K562 (cell line): ENCODE data around the gene PEX11B.
A peak's percentile ranks its signal among the peaks of the same experiment; 100 is the strongest.

Source experiments
- ADNP ChIP-seq: fragments of 200-800 bp; sonication (Bioruptor generic); IDR thresholded peaks from 2 replicates; pipeline ENCODE4 v1.6.1; 2016; ENCODE audit warnings: missing genetic modification characterization, missing compliant biosample characterization
- CREB1 ChIP-seq, 2 experiments: sonication (generic) in 1 of 2; formaldehyde crosslinking in 1 of 2; IDR thresholded peaks; 2 replicates each; pipeline versions ENCODE4 v1.6.1 to v1.8.0; 2012 to 2022; ENCODE audit warnings: inconsistent platforms in 1 of 2, mild to moderate bottlenecking in 1 of 2, missing genetic modification reagents in 1 of 2, moderate library complexity in 1 of 2
- DMBX1 ChIP-seq: fragments of 250-450 bp; sonication (Bioruptor Pico); IDR thresholded peaks from 2 replicates; pipeline ENCODE4 v1.8.0; 2022; ENCODE audit warnings: inconsistent platforms, mild to moderate bottlenecking, moderate library complexity, borderline replicate concordance
- FOSL1 ChIP-seq: fragments of 200-800 bp; sonication (Bioruptor generic); conservative IDR thresholded peaks from 2 replicates; pipeline ENCODE4 v1.6.1; 2016; ENCODE audit warnings: missing genetic modification characterization, missing compliant biosample characterization
- GTF2F1 ChIP-seq: IDR thresholded peaks from 2 replicates; pipeline ENCODE4 v1.6.1; 2011; ENCODE audit warnings: low read depth, low read length, improper control_type of control experiment
- HDAC6 ChIP-seq: IDR thresholded peaks from 2 replicates; pipeline ENCODE4 v1.6.1; 2012; ENCODE audit warnings: low read depth, mild to moderate bottlenecking, control low read depth, inconsistent platforms, low read length, moderate library complexity
- HNRNPL ChIP-seq: fragments of 200-400 bp; formaldehyde crosslinking; IDR thresholded peaks from 2 replicates; pipeline ENCODE4 v1.6.1; 2017; ENCODE audit warnings: low read depth, mild to moderate bottlenecking, low read length
- JUNB ChIP-seq: fragments of 450-650 bp; formaldehyde crosslinking; conservative IDR thresholded peaks from 2 replicates; pipeline ENCODE4 v1.4.0; 2020; ENCODE audit warnings: mild to moderate bottlenecking
- SAFB2 ChIP-seq: fragments of 200-400 bp; formaldehyde crosslinking; IDR thresholded peaks from 2 replicates; pipeline ENCODE4 v1.6.1; 2018; ENCODE audit warnings: borderline replicate concordance, low read length, low read depth, moderate library complexity; ENCODE audit not compliant: severe bottlenecking
- TAF1 ChIP-seq: IDR thresholded peaks from 2 replicates; pipeline ENCODE4 v1.6.1; 2011; ENCODE audit warnings: mild to moderate bottlenecking, low read length, moderate library complexity; ENCODE audit not compliant: insufficient read depth, control insufficient read depth, severe bottlenecking; ENCODE audit errors: extremely low read depth
- TF ChIP-seq, protein P1 (sequence below), 3 experiments: IDR thresholded peaks in 2 of 3; conservative IDR thresholded peaks in 1 of 3; 2 replicates each; pipeline ENCODE4 v1.5.1; 2011 to 2012; ENCODE audit warnings: low read length in 3 of 3, mild to moderate bottlenecking in 3 of 3, control low read depth in 2 of 3, improper control_type of control experiment in 1 of 3, inconsistent platforms in 1 of 3, low read depth in 1 of 3, mixed read lengths in 1 of 3, moderate library complexity in 1 of 3; ENCODE audit not compliant: insufficient read depth in 2 of 3
- TF ChIP-seq, protein P2 (sequence below): fragments of 450-650 bp; formaldehyde crosslinking; IDR thresholded peaks from 2 replicates; pipeline ENCODE4 v1.4.0; 2022; ENCODE audit warnings: missing genetic modification characterization
- TF ChIP-seq, protein P3 (sequence below), 2 experiments: fragments of 450-650 bp; formaldehyde crosslinking in 1 of 2; IDR thresholded peaks; 2 replicates each; pipeline versions ENCODE4 v1.4.0 to v1.6.1; 2014 to 2020; ENCODE audit warnings: mild to moderate bottlenecking in 2 of 2, borderline replicate concordance in 1 of 2, low read depth in 1 of 2

DNA sequence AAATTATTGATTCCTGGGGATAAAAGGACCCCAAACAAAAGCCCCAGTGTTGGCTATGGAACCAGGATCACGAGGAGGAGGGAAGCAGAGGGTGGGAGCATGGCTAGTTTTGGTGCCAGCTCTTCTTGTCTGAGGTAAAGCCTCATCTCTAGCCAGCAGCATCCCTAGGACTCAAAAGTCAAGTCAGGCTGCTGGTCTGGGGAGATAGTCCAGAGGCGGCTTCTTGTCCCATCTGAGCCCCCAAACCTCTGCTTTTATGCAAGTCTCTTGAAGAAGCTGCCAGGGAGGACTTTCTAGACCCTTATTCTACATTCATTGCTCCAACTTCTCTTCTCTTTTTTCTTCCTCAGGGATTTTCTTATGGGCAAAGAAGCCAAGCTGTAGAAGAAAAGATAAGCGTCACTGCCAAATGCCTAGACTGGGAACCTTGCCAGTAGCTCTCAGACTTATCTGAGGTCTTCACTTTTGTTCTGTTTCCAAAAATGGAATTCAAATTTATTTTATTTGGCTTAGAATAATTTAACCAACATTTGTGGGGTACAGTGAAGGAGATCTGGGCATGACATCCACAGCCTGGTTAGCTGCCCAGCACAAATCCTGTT lies 25.9 kb downstream of the PEX11B start:
- TF ChIP-seq, protein P1, sequence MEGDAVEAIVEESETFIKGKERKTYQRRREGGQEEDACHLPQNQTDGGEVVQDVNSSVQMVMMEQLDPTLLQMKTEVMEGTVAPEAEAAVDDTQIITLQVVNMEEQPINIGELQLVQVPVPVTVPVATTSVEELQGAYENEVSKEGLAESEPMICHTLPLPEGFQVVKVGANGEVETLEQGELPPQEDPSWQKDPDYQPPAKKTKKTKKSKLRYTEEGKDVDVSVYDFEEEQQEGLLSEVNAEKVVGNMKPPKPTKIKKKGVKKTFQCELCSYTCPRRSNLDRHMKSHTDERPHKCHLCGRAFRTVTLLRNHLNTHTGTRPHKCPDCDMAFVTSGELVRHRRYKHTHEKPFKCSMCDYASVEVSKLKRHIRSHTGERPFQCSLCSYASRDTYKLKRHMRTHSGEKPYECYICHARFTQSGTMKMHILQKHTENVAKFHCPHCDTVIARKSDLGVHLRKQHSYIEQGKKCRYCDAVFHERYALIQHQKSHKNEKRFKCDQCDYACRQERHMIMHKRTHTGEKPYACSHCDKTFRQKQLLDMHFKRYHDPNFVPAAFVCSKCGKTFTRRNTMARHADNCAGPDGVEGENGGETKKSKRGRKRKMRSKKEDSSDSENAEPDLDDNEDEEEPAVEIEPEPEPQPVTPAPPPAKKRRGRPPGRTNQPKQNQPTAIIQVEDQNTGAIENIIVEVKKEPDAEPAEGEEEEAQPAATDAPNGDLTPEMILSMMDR (IDR thresholded peaks at IDR 0.05 in 2 of 3, conservative IDR thresholded peaks at IDR 0.05 in 1 of 3; ENCODE audit: insufficient read depth in 2 of 3, low read depth in 1 of 3, low read length in 3 of 3) = no peak
- TF ChIP-seq, protein P2, sequence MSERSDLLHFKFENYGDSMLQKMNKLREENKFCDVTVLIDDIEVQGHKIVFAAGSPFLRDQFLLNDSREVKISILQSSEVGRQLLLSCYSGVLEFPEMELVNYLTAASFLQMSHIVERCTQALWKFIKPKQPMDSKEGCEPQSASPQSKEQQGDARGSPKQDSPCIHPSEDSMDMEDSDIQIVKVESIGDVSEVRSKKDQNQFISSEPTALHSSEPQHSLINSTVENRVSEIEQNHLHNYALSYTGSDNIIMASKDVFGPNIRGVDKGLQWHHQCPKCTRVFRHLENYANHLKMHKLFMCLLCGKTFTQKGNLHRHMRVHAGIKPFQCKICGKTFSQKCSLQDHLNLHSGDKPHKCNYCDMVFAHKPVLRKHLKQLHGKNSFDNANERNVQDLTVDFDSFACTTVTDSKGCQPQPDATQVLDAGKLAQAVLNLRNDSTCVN (CRISPR knock-in tag) = no peak
- TF ChIP-seq HNRNPL = no peak
- TF ChIP-seq CREB1 (IDR thresholded peaks at IDR 0.05) = no peak
- no peak for TF ChIP-seq CREB1 (CRISPR knock-in tag; IDR thresholded peaks at IDR 0.05)
- no peak for TF ChIP-seq HDAC6
- no peak for TF ChIP-seq JUNB
- TF ChIP-seq, protein P3, sequence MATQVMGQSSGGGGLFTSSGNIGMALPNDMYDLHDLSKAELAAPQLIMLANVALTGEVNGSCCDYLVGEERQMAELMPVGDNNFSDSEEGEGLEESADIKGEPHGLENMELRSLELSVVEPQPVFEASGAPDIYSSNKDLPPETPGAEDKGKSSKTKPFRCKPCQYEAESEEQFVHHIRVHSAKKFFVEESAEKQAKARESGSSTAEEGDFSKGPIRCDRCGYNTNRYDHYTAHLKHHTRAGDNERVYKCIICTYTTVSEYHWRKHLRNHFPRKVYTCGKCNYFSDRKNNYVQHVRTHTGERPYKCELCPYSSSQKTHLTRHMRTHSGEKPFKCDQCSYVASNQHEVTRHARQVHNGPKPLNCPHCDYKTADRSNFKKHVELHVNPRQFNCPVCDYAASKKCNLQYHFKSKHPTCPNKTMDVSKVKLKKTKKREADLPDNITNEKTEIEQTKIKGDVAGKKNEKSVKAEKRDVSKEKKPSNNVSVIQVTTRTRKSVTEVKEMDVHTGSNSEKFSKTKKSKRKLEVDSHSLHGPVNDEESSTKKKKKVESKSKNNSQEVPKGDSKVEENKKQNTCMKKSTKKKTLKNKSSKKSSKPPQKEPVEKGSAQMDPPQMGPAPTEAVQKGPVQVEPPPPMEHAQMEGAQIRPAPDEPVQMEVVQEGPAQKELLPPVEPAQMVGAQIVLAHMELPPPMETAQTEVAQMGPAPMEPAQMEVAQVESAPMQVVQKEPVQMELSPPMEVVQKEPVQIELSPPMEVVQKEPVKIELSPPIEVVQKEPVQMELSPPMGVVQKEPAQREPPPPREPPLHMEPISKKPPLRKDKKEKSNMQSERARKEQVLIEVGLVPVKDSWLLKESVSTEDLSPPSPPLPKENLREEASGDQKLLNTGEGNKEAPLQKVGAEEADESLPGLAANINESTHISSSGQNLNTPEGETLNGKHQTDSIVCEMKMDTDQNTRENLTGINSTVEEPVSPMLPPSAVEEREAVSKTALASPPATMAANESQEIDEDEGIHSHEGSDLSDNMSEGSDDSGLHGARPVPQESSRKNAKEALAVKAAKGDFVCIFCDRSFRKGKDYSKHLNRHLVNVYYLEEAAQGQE (IDR thresholded peaks at IDR 0.05; ENCODE audit: borderline replicate concordance) = no peak
- TF ChIP-seq, protein P3 (CRISPR knock-in tag; IDR thresholded peaks at IDR 0.05; ENCODE audit: low read depth) = no peak
- TF ChIP-seq FOSL1 = peak; percentile 38; the same call in 1 of the 2 replicates
- TF ChIP-seq DMBX1 = no peak
- TF ChIP-seq ADNP (tag) = no peak
- TF ChIP-seq TAF1 = no peak
- no peak for TF ChIP-seq GTF2F1
- TF ChIP-seq SAFB2 = no peak
